Activated CD4-positive, alpha-beta memory T cell treated with anti-CD3 and anti-CD28 coated beads for 36 hours (primary cell): ENCODE data around the gene CIAO2A. TPM values are rescaled to one million over a fixed set of nuclear protein-coding genes. Genes with fewer than 3 reads are reported as not detected.

Source experiments
- CTCF ChIA-PET: fragments of 350-600 bp; sonication (Branson Sonifier 250); formaldehyde crosslinking; loops from one replicate; lab custom pipeline; 2021; ENCODE audit warnings: antibody characterized with exemption, inconsistent platforms; lab: Charles Lee
- POLR2A ChIA-PET: fragments of 350-600 bp; sonication (Branson Sonifier 250); formaldehyde crosslinking; loops from one replicate; lab custom pipeline; 2021; ENCODE audit warnings: antibody characterized with exemption; lab: Charles Lee
- DNase-seq: peaks from one replicate; pipeline ENCODE4 v3.0.0-alpha.2; 2020
- H3K27ac Mint-ChIP-seq: one replicate; pipeline ENCODE4 v1.8.0; 2021; ENCODE audit warnings: mixed read lengths
- H3K27me3 Mint-ChIP-seq: one replicate; pipeline ENCODE4 v1.8.0; 2021; ENCODE audit warnings: mixed read lengths
- H3K36me3 Mint-ChIP-seq: one replicate; pipeline ENCODE4 v1.8.0; 2021; ENCODE audit warnings: mixed read lengths
- H3K4me1 Mint-ChIP-seq: one replicate; pipeline ENCODE4 v1.8.0; 2021; ENCODE audit warnings: low read depth, mixed read lengths
- H3K4me3 Mint-ChIP-seq: one replicate; pipeline ENCODE4 v1.8.0; 2021; ENCODE audit warnings: mild to moderate bottlenecking, mixed read lengths
- H3K9me3 Mint-ChIP-seq: one replicate; pipeline ENCODE4 v1.8.0; 2021; ENCODE audit warnings: mixed read lengths
- intact Hi-C: fragments of 100-400 bp; cut with micrococcal nuclease; formaldehyde crosslinking; loops from one replicate; pipeline ENCODE4 v1.15.1; 2023
- total RNA-seq, 2 experiments: library from RNA; stranded (reverse); gene quantifications; one replicate each; pipeline ENCODE4 v1.2.3, GENCODE V29; 2021

The CIAO2A gene
- total RNA-seq, 2 experiments from 2014 or later = 95.4 to 97.4 TPM

DNA sequence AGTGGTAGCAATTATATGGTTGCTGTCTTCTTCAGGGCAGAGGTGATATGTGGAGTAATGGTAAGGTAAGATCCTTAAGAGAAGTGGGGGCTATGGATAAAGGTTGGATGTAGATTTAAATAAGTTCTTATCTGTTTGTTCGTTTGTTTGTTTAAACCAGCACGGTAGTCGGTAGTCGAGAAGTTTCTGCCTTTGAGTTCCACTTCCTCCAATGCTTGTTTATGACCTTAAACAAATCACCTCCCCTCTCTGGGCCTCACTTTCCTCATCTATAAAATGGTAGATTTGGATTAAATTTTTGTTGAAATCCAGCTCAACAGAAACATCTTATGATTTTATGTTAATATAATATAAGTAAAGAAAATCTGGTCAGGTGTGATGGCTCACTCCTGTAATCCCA lies 59.1 kb downstream of the CIAO2A start:
- POLR2A ChIA-PET = no interaction called here
- H3K4me1 Mint-ChIP-seq = no peaks in the 10 kb centered on the region
- CTCF ChIA-PET = interaction anchor here (0.9 to 1.6 kb wide), 2 partner anchors 12 to 90 kb away, joined by 3 to 5 read pairs; no protein-coding TSS in a partner anchor
- peaks cover 2% of the 10 kb centered on the region for H3K27me3 Mint-ChIP-seq
- no peak overlapping the region for H3K4me3 Mint-ChIP-seq
- H3K27ac Mint-ChIP-seq = no peak overlapping the region
- intact Hi-C loops = no loop called here
- no peak for DNase-seq
- H3K9me3 Mint-ChIP-seq = no peaks in the 10 kb centered on the region
- H3K36me3 Mint-ChIP-seq = no peaks in the 10 kb centered on the region

DNA sequence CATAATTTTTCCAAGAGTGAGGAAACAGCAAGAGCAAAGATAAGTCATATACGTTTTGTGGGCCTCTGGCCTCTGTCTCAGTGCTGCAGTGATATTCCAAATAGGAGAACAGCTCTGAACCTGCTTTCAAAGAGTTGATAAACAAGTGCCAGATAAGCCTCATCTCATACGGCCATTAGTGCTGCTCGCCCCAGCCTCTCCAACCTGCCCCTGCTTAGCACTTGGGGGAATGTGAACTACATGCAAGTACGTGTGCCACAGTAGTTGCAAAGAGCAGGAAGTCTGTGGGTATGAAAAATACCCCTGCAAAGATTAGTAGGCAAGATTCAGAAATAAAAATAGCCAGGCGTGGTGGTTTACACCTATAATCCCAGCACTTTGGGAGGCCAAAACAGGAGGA lies 61.3 kb downstream of the CIAO2A start:
- Mint-ChIP-seq H3K4me1 (no peaks in the 10 kb centered on the region), H3K4me3 (no peak overlapping the region), H3K27ac (no peak overlapping the region), H3K9me3 (no peaks in the 10 kb centered on the region), H3K27me3 (peaks cover 2% of the 10 kb centered on the region), H3K36me3 (no peaks in the 10 kb centered on the region)
- no peak for DNase-seq
- intact Hi-C loops = no loop called here
- ChIA-PET CTCF (interaction anchor here (1.4 kb wide), 1 partner anchor 142 kb away, joined by 3 read pairs; no protein-coding TSS in a partner anchor), POLR2A (no interaction called here)

DNA sequence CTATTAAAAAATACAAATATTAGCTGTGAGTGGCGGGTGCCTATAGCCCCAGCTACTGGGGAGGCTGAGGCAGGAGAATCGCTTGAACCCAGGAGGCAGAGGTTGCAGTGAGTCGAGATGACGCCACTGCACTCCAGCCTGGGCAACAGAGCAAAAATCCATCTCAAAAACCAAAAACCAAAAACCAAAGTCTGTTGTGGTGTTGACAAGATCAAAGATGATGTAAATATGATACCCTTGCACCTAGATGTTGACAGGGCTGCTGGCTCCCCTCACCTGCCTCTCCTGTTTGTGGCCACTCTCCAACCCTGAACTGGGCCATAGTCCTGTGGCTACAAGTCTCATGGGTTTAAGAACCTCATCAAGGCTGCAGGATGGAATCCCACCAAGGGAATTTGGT lies 63.5 kb downstream of the CIAO2A start:
- ChIA-PET POLR2A (no interaction called here), CTCF (no interaction called here)
- intact Hi-C loops = no loop called here
- H3K27ac Mint-ChIP-seq = no peak overlapping the region
- no peaks in the 10 kb centered on the region for H3K36me3 Mint-ChIP-seq
- H3K4me1 Mint-ChIP-seq = no peaks in the 10 kb centered on the region
- no peak overlapping the region for H3K4me3 Mint-ChIP-seq
- peaks cover 2% of the 10 kb centered on the region for H3K27me3 Mint-ChIP-seq
- H3K9me3 Mint-ChIP-seq = no peaks in the 10 kb centered on the region
- no peak for DNase-seq

DNA sequence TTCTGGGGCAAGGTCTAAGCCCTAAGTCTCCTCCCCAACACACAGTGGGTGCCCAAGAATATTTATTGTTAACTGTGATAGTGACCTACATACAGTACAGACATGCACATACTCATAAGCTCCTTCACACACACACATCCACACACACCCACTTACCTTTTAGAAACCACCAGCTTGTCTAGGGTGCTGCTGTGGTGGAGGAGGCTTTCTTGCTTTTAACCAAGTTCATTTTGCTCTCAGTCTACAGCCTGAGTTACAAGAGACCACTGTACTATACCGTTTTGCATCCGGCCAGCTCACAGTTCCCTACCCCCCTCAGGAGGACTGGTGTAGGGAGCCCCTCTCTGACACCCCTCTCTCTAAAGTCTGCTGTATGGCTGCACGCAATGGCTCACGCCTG lies 64.0 kb downstream of the CIAO2A start:
- no peaks in the 10 kb centered on the region for H3K4me1 Mint-ChIP-seq
- ChIA-PET POLR2A (interaction anchor here (0.6 kb wide), 1 partner anchor 67 kb away, joined by 3 read pairs; no protein-coding TSS in a partner anchor), CTCF (interaction anchor here (1.3 kb wide), 1 partner anchor 84 kb away, joined by 4 read pairs; no protein-coding TSS in a partner anchor)
- peaks cover 2% of the 10 kb centered on the region for H3K27me3 Mint-ChIP-seq
- no peak for DNase-seq
- H3K4me3 Mint-ChIP-seq = no peak overlapping the region
- intact Hi-C loops = no loop called here
- no peak overlapping the region for H3K27ac Mint-ChIP-seq
- no peaks in the 10 kb centered on the region for H3K9me3 Mint-ChIP-seq
- no peaks in the 10 kb centered on the region for H3K36me3 Mint-ChIP-seq

DNA sequence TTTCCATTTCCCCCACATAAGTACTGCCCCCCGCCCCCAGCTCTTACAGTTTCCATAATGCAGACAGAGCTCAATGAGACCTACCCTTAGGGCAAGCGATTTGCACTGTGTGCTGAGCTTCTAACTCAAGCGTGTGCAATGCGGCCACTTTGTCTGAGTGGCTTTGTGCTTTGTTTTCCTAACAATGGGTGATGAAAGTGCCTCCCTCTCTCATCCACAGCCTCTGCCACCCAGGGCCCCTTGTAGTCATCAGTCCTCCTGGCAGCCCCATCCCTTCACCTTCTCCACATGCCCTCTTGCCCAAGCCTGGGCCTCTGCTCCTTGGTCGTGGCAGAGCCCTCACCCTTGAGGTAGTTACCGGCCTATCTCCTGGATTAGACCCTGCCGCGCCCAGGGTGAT lies 64.5 kb downstream of the CIAO2A start:
- POLR2A ChIA-PET = interaction anchor here (0.6 kb wide), 1 partner anchor 67 kb away, joined by 3 read pairs; no protein-coding TSS in a partner anchor
- Mint-ChIP-seq H3K36me3 (no peaks in the 10 kb centered on the region), H3K27me3 (peaks cover 2% of the 10 kb centered on the region), H3K27ac (no peak overlapping the region), H3K9me3 (no peaks in the 10 kb centered on the region), H3K4me3 (no peak overlapping the region), H3K4me1 (no peaks in the 10 kb centered on the region)
- no peak for DNase-seq
- CTCF ChIA-PET = interaction anchor here (1.3 kb wide), 1 partner anchor 83 kb away, joined by 4 read pairs; no protein-coding TSS in a partner anchor
- intact Hi-C loops = no loop called here

DNA sequence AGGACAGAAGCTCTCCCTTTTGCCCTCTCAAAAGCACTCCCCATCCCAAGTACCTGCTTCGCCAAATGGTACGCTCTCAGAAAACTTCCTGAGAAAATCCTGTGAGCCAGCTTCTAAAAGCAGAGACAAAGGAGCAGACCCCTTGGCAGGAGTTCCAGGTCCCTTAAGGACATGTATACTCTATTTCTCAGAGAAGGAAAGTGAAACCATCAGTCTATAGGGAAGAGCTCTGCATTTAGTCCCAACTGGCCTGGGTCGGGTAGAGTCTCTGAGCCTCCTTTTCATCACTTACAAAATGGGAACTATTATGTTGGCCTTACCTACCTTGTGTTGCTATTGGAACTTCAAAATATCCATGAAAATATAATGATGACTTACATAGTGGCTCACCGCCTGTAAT lies 67.0 kb downstream of the CIAO2A start:
- no peaks in the 10 kb centered on the region for H3K4me1 Mint-ChIP-seq
- H3K9me3 Mint-ChIP-seq = no peaks in the 10 kb centered on the region
- intact Hi-C loops = no loop called here
- H3K27me3 Mint-ChIP-seq = peaks cover 2% of the 10 kb centered on the region
- H3K27ac Mint-ChIP-seq = no peak overlapping the region
- no peaks in the 10 kb centered on the region for H3K36me3 Mint-ChIP-seq
- no peak overlapping the region for H3K4me3 Mint-ChIP-seq
- ChIA-PET CTCF (interaction anchor here (1.0 to 2.0 kb wide), 2 partner anchors 19 to 81 kb away, joined by 3 to 7 read pairs; no protein-coding TSS in a partner anchor), POLR2A (no interaction called here)
- no peak for DNase-seq

DNA sequence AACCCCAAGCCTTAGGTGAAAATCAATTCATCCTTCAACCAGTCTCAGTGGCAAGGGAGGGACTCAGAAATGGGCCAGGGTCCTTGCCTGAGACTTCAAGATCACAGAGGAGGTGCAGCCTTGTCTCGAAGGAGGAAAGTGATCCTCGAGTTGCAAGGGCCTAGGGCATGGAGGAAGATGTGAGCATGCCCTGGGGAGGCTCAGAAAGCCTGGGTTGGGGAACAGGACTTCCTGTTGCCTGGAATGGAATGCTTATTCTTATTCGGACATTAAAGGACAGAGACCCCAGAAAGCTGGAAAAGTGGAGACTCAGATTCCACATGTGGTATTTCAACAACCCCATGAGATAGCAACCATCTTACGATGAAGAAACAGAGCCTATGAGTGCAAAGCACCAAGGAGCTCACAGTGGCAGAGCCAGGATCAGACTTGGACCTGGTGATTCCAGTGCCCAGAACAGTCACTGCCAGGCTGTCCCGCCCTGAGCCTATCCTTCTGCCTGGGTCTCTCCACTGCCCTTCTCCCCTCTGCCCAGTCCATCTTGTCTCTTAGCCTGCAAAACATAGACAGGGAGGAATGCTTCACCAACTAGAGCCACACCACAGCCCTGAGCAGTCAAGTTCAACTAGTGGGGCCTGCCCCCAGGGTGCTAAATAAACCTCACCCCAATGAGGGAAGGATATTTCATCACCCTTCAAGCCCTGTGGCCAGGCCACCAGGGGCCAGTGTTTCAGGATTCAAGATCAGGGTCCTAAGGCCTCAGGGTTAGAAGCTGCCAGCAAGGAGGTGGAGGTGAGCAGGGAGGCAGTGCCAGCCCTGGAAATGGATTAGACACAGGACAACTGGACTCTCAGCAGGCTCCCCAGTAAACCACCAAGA lies 69.2 kb downstream of the CIAO2A start:
- Mint-ChIP-seq H3K4me3 (no peak overlapping the region), H3K4me1 (no peaks in the 10 kb centered on the region), H3K36me3 (no peaks in the 10 kb centered on the region), H3K27ac (no peak overlapping the region), H3K9me3 (peaks cover 5% of the 10 kb centered on the region), H3K27me3 (no peaks in the 10 kb centered on the region)
- CTCF ChIA-PET = interaction anchor here (0.9 kb wide), 1 partner anchor 22 kb away, joined by 4 read pairs; the partner anchor contains the start of gene DAPK2
- POLR2A ChIA-PET = no interaction called here
- DNase-seq = no peak
- intact Hi-C loops = no loop called here

DNA sequence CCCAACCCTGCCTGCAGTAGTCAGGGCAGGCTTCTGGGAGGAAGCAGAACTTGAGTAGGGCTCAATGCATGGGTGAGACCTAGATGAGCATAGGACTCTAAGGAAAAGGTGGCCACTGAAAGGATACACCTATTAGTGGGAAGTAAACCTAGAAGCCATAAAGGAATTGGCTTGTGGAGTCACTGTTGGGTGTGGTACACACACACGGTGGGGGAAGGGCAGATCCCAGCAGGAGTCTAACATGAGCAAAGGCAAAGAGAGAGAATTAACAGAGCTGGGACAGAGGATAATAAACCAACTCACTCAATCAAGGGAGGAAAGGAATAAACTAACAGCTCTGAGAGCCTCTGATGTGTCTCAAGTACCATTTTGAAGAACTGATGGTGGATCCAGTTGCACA lies 70.4 kb downstream of the CIAO2A start:
- H3K27me3 Mint-ChIP-seq = no peaks in the 10 kb centered on the region

DNA sequence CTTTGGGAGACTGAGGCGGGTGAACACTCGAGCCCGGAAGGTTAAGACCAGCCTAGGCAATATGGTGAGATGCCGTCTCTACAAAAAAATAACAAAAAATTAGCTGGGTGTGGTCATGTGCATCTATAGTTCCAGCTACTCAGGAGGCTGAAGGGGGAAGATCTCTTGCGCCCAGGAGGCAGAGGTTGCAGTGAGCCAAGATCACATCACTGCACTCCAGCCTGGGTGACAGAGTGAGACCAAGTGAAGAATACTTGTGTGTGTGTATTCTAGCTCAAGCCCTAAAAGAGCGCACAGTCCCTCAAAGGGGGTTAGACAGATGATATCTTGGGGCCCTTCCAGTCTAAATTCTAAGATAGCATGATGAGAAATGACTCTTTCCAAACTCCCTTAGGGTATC lies 71.1 kb downstream of the CIAO2A start:
- H3K36me3 Mint-ChIP-seq = no peaks in the 10 kb centered on the region
- intact Hi-C loops = no loop called here
- CTCF ChIA-PET = no interaction called here
- H3K4me3 Mint-ChIP-seq = no peak overlapping the region
- DNase-seq = no peak
- peaks cover 5% of the 10 kb centered on the region for H3K9me3 Mint-ChIP-seq
- no peaks in the 10 kb centered on the region for H3K4me1 Mint-ChIP-seq
- POLR2A ChIA-PET = no interaction called here
- H3K27me3 Mint-ChIP-seq = no peaks in the 10 kb centered on the region
- no peak overlapping the region for H3K27ac Mint-ChIP-seq

More for the DNA sequence above, 70.4 kb downstream of the CIAO2A start:
- ChIA-PET CTCF (no interaction called here), POLR2A (no interaction called here)
- Mint-ChIP-seq H3K27ac (no peak overlapping the region), H3K4me1 (no peaks in the 10 kb centered on the region), H3K9me3 (peaks cover 5% of the 10 kb centered on the region), H3K36me3 (no peaks in the 10 kb centered on the region), H3K4me3 (no peak overlapping the region)
- intact Hi-C loops = no loop called here
- no peak for DNase-seq

Other genes starting within 250 kb of the CIAO2A start
- under 1 TPM; 0.81 to 0.87 TPM for gene DAPK2, start 47.4 kb downstream of the CIAO2A start, total RNA-seq
- gene SNX1, start 2.1 kb upstream of the CIAO2A start, total RNA-seq = 100 to 1,000 TPM in 1 of 2 experiments, 10 to 100 TPM in 1; 99.3 to 102 TPM
- under 1 TPM; 0.38 to 0.68 TPM for gene SNX22, start 57.9 kb upstream of the CIAO2A start, total RNA-seq
- 100 to 1,000 TPM; 277 to 283 TPM for gene PPIB, start 69.2 kb upstream of the CIAO2A start, total RNA-seq